ENCODE data around the gene DEDD2. TPM values are rescaled to one million over a fixed set of nuclear protein-coding genes. Genes with fewer than 3 reads are reported as not detected.
A peak's percentile ranks its signal among the peaks of the same experiment; 100 is the strongest.

The DEDD2 gene
- total and polyA plus RNA-seq, 10 of the 15 experiments (the other 5 are each of a cell fraction or from before 2014, with no cell fraction given) = 2.5 to 24.7 (median 17.6) TPM

- TF ChIP-seq STAT3 (IDR thresholded peaks at IDR 0.05; ENCODE audit: low read depth, low read length) (no peak), ZNF592 (IDR thresholded peaks at IDR 0.05) (no peak), ETV6 (conservative IDR thresholded peaks at IDR 0.05 in 1 of 2, IDR thresholded peaks at IDR 0.05 in 1 of 2; ENCODE audit: borderline replicate concordance in 1 of 2, low read depth in 1 of 2) (no peak), SREBF1 (IDR thresholded peaks at IDR 0.05; ENCODE audit: low read length) (peak; percentile 91), USF1 (IDR thresholded peaks at IDR 0.05; ENCODE audit: borderline replicate concordance, extremely low read length, insufficient read depth, low read depth, low read length) (peak; percentile 85), PAX8 (IDR thresholded peaks at IDR 0.05) (no peak), CTCF (IDR thresholded peaks at IDR 0.05 in 2 of 3, conservative IDR thresholded peaks at IDR 0.05 in 1 of 3; ENCODE audit: control insufficient read depth in 2 of 3, extremely low read depth in 1 of 3, insufficient read depth in 1 of 3, low read depth in 3 of 3, low read length in 3 of 3) (peak; percentile 59 to 83 (median 68); a peak in 5 of 6 replicates), YBX1 (IDR thresholded peaks at IDR 0.05) (no peak), PRDM15 (CRISPR knock-in tag; IDR thresholded peaks at IDR 0.05) (no peak), ATF2 (IDR thresholded peaks at IDR 0.05; ENCODE audit: low read length) (no peak; the same call in 1 of the 2 replicates)
Observed at GRCh38 chr19:42244347-42245220, 27.1 kb upstream of the DEDD2 start (continued).

All from GM12878 (cell line).